B cell (primary cell): Measurements from ENCODE around the gene DSP.

Source experiments
- CTCF ChIP-seq: fragments of 200-600 bp; IDR thresholded peaks from one replicate; pipeline ENCODE4 v1.8.0; 2022; ENCODE audit warnings: antibody characterized with exemption, mild to moderate bottlenecking
- EZH2 ChIP-seq: IDR thresholded peaks from 2 replicates; pipeline ENCODE4 v1.6.1; 2012; ENCODE audit warnings: borderline replicate concordance, low read depth, mild to moderate bottlenecking, moderate library complexity, low read length; ENCODE audit not compliant: insufficient read depth, poor library complexity, severe bottlenecking

DNA sequence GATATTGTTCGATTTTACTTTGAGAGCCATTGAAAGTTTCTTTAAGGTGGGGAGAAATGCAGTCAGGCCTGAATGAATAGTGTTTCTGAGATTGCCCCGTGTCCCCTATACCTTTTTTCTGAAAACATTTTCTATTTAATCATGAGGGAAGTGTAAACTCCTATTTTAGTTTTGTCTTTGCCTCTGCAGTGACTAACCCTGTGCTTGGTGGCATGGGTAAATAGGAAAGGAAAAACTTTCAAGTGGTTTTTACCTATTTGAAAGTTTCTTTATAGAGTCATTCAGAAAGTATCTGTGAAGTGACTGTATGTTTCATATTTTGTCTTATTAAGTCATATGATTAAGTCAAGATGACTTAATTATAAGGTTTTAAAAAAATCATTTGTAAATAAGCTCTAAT lies 63.0 kb downstream of the DSP start:
- TF ChIP-seq CTCF (no peak), EZH2 (no peak)
